Ascending aorta (tissue), 2 donors: Measurements from ENCODE around the gene EME1. TPM values are rescaled to one million over a fixed set of nuclear protein-coding genes. Genes with fewer than 3 reads are reported as not detected.
"Not testable (repeated sequence)": the region's sequence is repeated elsewhere in the genome, so short reads cannot be mapped to it uniquely, and the experiment has no call there.

Experiments
- DNase-seq, 2 donors: peaks; one replicate each; pipeline ENCODE4 v3.0.0-alpha.2; 2019; ENCODE audit warnings: low spot score in 2 of 2
- H3K27ac ChIP-seq, 2 donors: fragments of 200-600 bp; sonication (generic); one replicate each; pipeline ENCODE4 v1.5.1; 2016 to 2017; ENCODE audit warnings: mild to moderate bottlenecking in 1 of 2
- H3K27me3 ChIP-seq: fragments of 200-600 bp; sonication (generic); one replicate; pipeline ENCODE4 v1.5.1; 2017
- H3K36me3 ChIP-seq, 2 donors: fragments of 200-600 bp; sonication (generic); one replicate each; pipeline ENCODE4 v1.5.1; 2016
- H3K4me1 ChIP-seq, 2 donors: fragments of 200-600 bp; sonication (generic); one replicate each; pipeline ENCODE4 v1.5.1; 2016 to 2017; ENCODE audit warnings: mild to moderate bottlenecking in 1 of 2
- H3K4me3 ChIP-seq, 2 donors: fragments of 200-600 bp; sonication (generic); one replicate each; pipeline ENCODE4 v1.5.1; 2016 to 2017; ENCODE audit warnings: mild to moderate bottlenecking in 1 of 2
- H3K9me3 ChIP-seq, 2 donors: fragments of 200-600 bp; sonication (generic); one replicate each; pipeline ENCODE4 v1.5.1; 2016
- intact Hi-C: fragments of 100-400 bp; cut with DNase I; formaldehyde crosslinking; loops from one replicate; pipeline ENCODE4 v1.15.1; 2023
- total RNA-seq: library from RNA; depleted of rRNA; stranded (reverse); fragments of >200 nt; gene quantifications from one replicate; pipeline ENCODE4 v1.1.0, GENCODE V29; 2016
- TF ChIP-seq, protein P1 (sequence below), 3 experiments: fragments of 200-600 bp in 2 of 3; fragments of 450-650 bp in 1 of 3; sonication (generic) in 2 of 3; IDR thresholded peaks; one replicate each; pipeline ENCODE4 v1.5.1; 2016 to 2019; ENCODE audit warnings: antibody characterized with exemption in 3 of 3, mild to moderate bottlenecking in 1 of 3, moderate library complexity in 1 of 3

EME1 gene
- total RNA-seq, 1 donor from 2014 or later = not detected

- TF ChIP-seq, protein P1, sequence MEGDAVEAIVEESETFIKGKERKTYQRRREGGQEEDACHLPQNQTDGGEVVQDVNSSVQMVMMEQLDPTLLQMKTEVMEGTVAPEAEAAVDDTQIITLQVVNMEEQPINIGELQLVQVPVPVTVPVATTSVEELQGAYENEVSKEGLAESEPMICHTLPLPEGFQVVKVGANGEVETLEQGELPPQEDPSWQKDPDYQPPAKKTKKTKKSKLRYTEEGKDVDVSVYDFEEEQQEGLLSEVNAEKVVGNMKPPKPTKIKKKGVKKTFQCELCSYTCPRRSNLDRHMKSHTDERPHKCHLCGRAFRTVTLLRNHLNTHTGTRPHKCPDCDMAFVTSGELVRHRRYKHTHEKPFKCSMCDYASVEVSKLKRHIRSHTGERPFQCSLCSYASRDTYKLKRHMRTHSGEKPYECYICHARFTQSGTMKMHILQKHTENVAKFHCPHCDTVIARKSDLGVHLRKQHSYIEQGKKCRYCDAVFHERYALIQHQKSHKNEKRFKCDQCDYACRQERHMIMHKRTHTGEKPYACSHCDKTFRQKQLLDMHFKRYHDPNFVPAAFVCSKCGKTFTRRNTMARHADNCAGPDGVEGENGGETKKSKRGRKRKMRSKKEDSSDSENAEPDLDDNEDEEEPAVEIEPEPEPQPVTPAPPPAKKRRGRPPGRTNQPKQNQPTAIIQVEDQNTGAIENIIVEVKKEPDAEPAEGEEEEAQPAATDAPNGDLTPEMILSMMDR (IDR thresholded peaks at IDR 0.05) = no peak
- Histone ChIP-seq H3K27ac (no peak overlapping the region), H3K36me3 (peaks cover 49 to 51% of the 10 kb centered on the region in 2 donors), H3K27me3 (no peaks in the 10 kb centered on the region), H3K4me3 (no peak overlapping the region), H3K9me3 (no peaks in the 10 kb centered on the region), H3K4me1 (peaks cover 3 to 21% of the 10 kb centered on the region in 2 donors)
- DNase-seq = no peak
- intact Hi-C loops = no loop called here
Observed at GRCh38 chr17:50394711-50395110, 21.7 kb downstream of the EME1 start.

GRCh38 chr17:50396261-50397110 lies 23.5 kb downstream of the EME1 start:
- H3K27me3 ChIP-seq = no peaks in the 10 kb centered on the region
- no peaks in the 10 kb centered on the region for H3K9me3 ChIP-seq
- H3K4me1 ChIP-seq = peaks cover 3 to 21% of the 10 kb centered on the region in 2 donors
- intact Hi-C loops = loop anchor here (1.0 to 2.0 kb wide), 2 partner anchors 23 to 84 kb away; partner anchors contain the start of genes EME1 and MRPL27
- H3K27ac ChIP-seq = peak overlapping the region; percentile 71 to 91
- TF ChIP-seq, protein P1 (IDR thresholded peaks at IDR 0.05) = no peak
- peaks cover 32 to 33% of the 10 kb centered on the region in 2 donors for H3K36me3 ChIP-seq
- H3K4me3 ChIP-seq = peak overlapping the region; percentile 93 to 98
- DNase-seq = peak in 1 of 2 donors; percentile 66

GRCh38 chr17:50397111-50397918 lies 24.3 kb downstream of the EME1 start, which contains the start of gene LRRC59:
Gene LRRC59 (minus strand): TSS chr17:50397523. CDS start chr17:50397317, 206 bp downstream.
- Histone ChIP-seq H3K36me3 (peaks cover 23 to 25% of the 10 kb centered on the region in 2 donors), H3K27me3 (no peaks in the 10 kb centered on the region), H3K4me1 (peaks cover 3 to 21% of the 10 kb centered on the region in 2 donors), H3K9me3 (no peaks in the 10 kb centered on the region), H3K4me3 (peak within 1 kb of the TSS; percentile 93 to 98), H3K27ac (peak within 1 kb of the TSS; percentile 71 to 91)
- TF ChIP-seq, protein P1 (IDR thresholded peaks at IDR 0.05) = peak; percentile 91 to 99 (median 97)
- peak; percentile 36 to 94 for DNase-seq
- intact Hi-C loops = loop anchor here (1.0 to 2.0 kb wide), 2 partner anchors 24 to 83 kb away; partner anchors contain the start of genes EME1 and MRPL27

DNA sequence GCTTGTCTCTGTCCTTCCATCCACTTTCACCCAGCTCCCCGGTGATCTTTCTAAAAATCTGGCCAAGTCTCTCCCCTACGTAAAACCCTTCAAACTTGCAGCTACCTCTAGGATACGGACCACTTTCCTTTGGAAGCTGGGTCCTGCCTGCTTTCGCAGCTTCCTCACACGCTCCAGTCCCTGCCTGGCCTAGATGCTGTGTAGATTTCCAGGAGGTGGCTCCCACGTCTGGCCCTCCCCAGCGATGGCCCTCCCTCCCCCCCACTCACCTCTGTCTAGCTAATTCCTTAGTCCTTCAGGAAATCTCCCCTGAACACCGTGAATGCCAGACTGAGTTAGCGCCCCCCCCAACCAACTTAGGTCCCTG lies 24.9 kb downstream of the EME1 start:
- intact Hi-C loops = loop anchor here (1.0 to 2.0 kb wide), 2 partner anchors 25 to 83 kb away; partner anchors contain the start of genes EME1 and MRPL27
- Histone ChIP-seq H3K36me3 (peaks cover 18 to 19% of the 10 kb centered on the region in 2 donors), H3K4me3 (peak overlapping the region; percentile 93 to 98), H3K9me3 (no peaks in the 10 kb centered on the region), H3K27ac (peak overlapping the region in 1 of 2 donors; percentile 71), H3K4me1 (peaks cover 3 to 21% of the 10 kb centered on the region in 2 donors), H3K27me3 (no peaks in the 10 kb centered on the region)
- no peak for DNase-seq
- TF ChIP-seq, protein P1 (IDR thresholded peaks at IDR 0.05) = no peak

DNA sequence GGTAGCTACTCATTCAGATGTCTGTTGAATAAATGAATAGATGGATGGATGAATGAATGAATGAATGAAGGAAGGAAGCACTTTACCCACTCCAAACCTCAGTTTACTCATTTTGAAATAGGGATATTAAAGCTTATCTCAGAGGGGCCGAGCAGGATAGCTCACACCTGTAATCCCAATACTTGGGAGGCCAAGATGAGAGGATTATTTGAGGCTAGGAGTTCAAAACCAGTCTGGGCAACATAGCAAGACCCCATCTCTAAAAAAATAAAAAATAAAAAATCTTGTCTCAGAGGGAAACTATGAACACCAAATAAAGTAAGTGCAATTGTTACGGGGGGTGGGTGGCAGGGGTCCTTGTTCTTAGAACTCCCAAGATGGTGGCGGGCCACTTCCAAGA lies 25.6 kb downstream of the EME1 start:
- H3K4me3 ChIP-seq, H3K27ac ChIP-seq, DNase-seq, H3K9me3 ChIP-seq, intact Hi-C loops, H3K27me3 ChIP-seq: not testable (repeated sequence)
- H3K36me3 ChIP-seq = peaks cover 10 to 11% of the 10 kb centered on the region in 2 donors
- H3K4me1 ChIP-seq = peaks cover 3 to 21% of the 10 kb centered on the region in 2 donors

GRCh38 chr17:50399591-50399990 lies 26.6 kb downstream of the EME1 start:
- intact Hi-C loops, H3K27ac ChIP-seq, H3K27me3 ChIP-seq, DNase-seq, H3K9me3 ChIP-seq, H3K36me3 ChIP-seq, H3K4me3 ChIP-seq: not testable (repeated sequence)
- peaks cover 3 to 21% of the 10 kb centered on the region in 2 donors for H3K4me1 ChIP-seq

- H3K27ac ChIP-seq, H3K9me3 ChIP-seq, H3K4me3 ChIP-seq, H3K4me1 ChIP-seq, H3K36me3 ChIP-seq, DNase-seq, H3K27me3 ChIP-seq, intact Hi-C loops: not testable (repeated sequence)
Observed at GRCh38 chr17:50405351-50405750, 32.3 kb downstream of the EME1 start.
